Stomach (tissue), 9 donors: ENCODE data around the gene DLEC1. TPM values are rescaled to one million over a fixed set of nuclear protein-coding genes. Genes with fewer than 3 reads are reported as not detected.

Experiments used
- DNase-seq, 2 donors: peaks; one replicate each; pipeline versions ENCODE4 v3.0.0 to v3.0.0-alpha.2; 2013 to 2019
- H3K27ac ChIP-seq, 5 donors: fragments of 200-600 bp in 4 of 5; sonication (generic) in 4 of 5; one replicate each; pipeline ENCODE4 v1.5.1; 2013 to 2019; ENCODE audit warnings: mild to moderate bottlenecking in 1 of 5, moderate library complexity in 1 of 5
- H3K27me3 ChIP-seq, 3 donors: fragments of 200-600 bp; sonication (generic); one replicate each; pipeline ENCODE4 v1.5.1; 2017 to 2019; ENCODE audit warnings: mixed run types in 1 of 3
- H3K36me3 ChIP-seq, 4 donors: fragments of 200-600 bp; sonication (generic); 1 replicate in 3 of 4; 2 replicates in 1 of 4; pipeline ENCODE4 v1.5.1; 2016 to 2019
- H3K4me1 ChIP-seq, 4 donors: fragments of 200-600 bp; sonication (generic); one replicate each; pipeline ENCODE4 v1.5.1; 2016 to 2019
- H3K4me3 ChIP-seq, 4 donors: fragments of 200-600 bp; sonication (generic) in 3 of 4; one replicate each; pipeline ENCODE4 v1.5.1; 2016 to 2019; ENCODE audit warnings: mild to moderate bottlenecking in 1 of 4
- H3K9me3 ChIP-seq, 4 donors: fragments of 200-600 bp; sonication (generic); one replicate each; pipeline ENCODE4 v1.5.1; 2016 to 2019
- CTCF ChIP-seq, 7 experiments: fragments of 450-650 bp in 4 of 7; fragments of 200-600 bp in 3 of 7; sonication (generic) in 3 of 7; IDR thresholded peaks; one replicate each; pipeline ENCODE4 v1.5.1; 2016 to 2019; ENCODE audit warnings: antibody characterized with exemption in 7 of 7, control low read depth in 2 of 7, mild to moderate bottlenecking in 1 of 7
- EP300 ChIP-seq: sonication (generic); formaldehyde crosslinking; IDR thresholded peaks from one replicate; pipeline ENCODE4 v1.6.1; 2017; ENCODE audit warnings: antibody characterized with exemption
- POLR2A ChIP-seq, 4 donors: fragments of 450-650 bp; IDR thresholded peaks; one replicate each; pipeline ENCODE4 v1.6.1; 2016; ENCODE audit warnings: antibody characterized with exemption in 4 of 4, control low read depth in 2 of 4, mild to moderate bottlenecking in 1 of 4, moderate library complexity in 1 of 4
- POLR2AphosphoS5 ChIP-seq, 3 donors: sonication (generic); formaldehyde crosslinking; IDR thresholded peaks; one replicate each; pipeline ENCODE4 v1.6.1; 2016; ENCODE audit warnings: antibody characterized with exemption in 3 of 3
- WGBS, 5 donors: extraction: QIAGEN DNeasy Blood & Tissue Kit in 3 of 5; methylation state at CpG; one replicate each; pipeline versions ENCODE4 v1.1.5 to v1.1.7; 2013 to 2018; 5-methylcytosine and 5-hydroxymethylcytosine counted together
- intact Hi-C: fragments of 100-400 bp; cut with DNase I; formaldehyde crosslinking; loops from one replicate; pipeline ENCODE4 v1.15.1; 2023; ENCODE audit warnings: low total_unique reads
- polyA plus RNA-seq, 3 donors: library from polyadenylated mRNA; stranded (reverse); fragments of 200-250 nt; gene quantifications; one replicate each; pipeline ENCODE4 v1.2.3, GENCODE V29; 2013
- total RNA-seq, 5 donors: library from RNA; depleted of rRNA; stranded (reverse); fragments of >200 nt; gene quantifications; one replicate each; pipeline versions ENCODE4 v1.1.0 to v1.2.3, GENCODE V29; 2014 to 2016
- donor health status: healthy with polysubstance abuse.
- donor health status: Bipolar disorder and iron deficiency.
- donor health status: healthy.

DLEC1 gene
- total and polyA plus RNA-seq, 8 donors: 0.12 to 1.5 (median 0.31) TPM; not detected in 3

GRCh38 chr3:38142959-38143358, 104.0 kb downstream of the DLEC1 start:
- H3K4me1 ChIP-seq: peaks cover 13 to 29% (median 21%) of the 10 kb centered on the region in 4 donors
- 82 to 94% (median 84%) methylated on average over 1 of the region's 1 CpG for WGBS, 5 donors
- DNase-seq: no peak
- peaks cover 15 to 25% (median 23%) of the 10 kb centered on the region in 4 donors for H3K36me3 ChIP-seq
- TF ChIP-seq POLR2A (IDR thresholded peaks at IDR 0.05) (no peak), CTCF (IDR thresholded peaks at IDR 0.05) (no peak), EP300 (no peak), POLR2AphosphoS5 (IDR thresholded peaks at IDR 0.05) (no peak)
- H3K9me3 ChIP-seq: peaks cover 0 to 7% (median 2%) of the 10 kb centered on the region in 4 donors
- intact Hi-C loops: loop anchor here (10.0 kb wide), 1 partner anchor 108 kb away; the partner anchor contains the start of gene DLEC1
- no peak overlapping the region for H3K27ac ChIP-seq
- H3K27me3 ChIP-seq: no peaks in the 10 kb centered on the region
- no peak overlapping the region for H3K4me3 ChIP-seq

DNA sequence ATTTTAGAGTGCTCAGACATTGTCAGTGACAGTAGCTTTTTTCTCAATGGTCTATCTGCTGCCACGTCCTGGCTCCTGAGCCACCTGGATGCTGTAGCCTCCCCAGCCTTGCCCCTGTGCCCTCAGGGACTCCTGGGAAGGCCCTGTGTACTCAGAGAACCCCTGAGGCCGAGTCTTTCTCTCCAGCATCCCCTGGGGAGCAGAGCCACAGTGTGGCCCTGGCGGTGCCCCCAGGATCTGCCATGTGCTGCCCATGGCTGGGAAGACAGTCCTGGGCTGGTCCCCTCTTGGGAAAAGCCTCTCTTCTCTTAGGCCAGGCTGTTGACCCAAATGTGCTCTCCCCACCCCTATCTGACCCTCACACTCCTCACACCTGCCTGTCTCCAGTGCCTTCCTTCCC, 104.5 kb downstream of the DLEC1 start:
- Histone ChIP-seq H3K9me3 (peaks cover 0 to 7% (median 2%) of the 10 kb centered on the region in 4 donors), H3K36me3 (peaks cover 15 to 25% (median 23%) of the 10 kb centered on the region in 4 donors), H3K27ac (no peak overlapping the region), H3K27me3 (no peaks in the 10 kb centered on the region), H3K4me1 (peaks cover 11 to 28% (median 18%) of the 10 kb centered on the region in 4 donors), H3K4me3 (no peak overlapping the region)
- 66 to 79% (median 72%) methylated on average over 3 of the region's 3 CpGs for WGBS, 5 donors
- no peak for TF ChIP-seq CTCF (IDR thresholded peaks at IDR 0.05)
- intact Hi-C loops: loop anchor here (10.0 kb wide), 1 partner anchor 109 kb away; the partner anchor contains the start of gene DLEC1
- DNase-seq: no peak

GRCh38 chr3:38146504-38146903, 107.5 kb downstream of the DLEC1 start:
- Histone ChIP-seq H3K36me3 (peaks cover 5 to 13% (median 12%) of the 10 kb centered on the region in 4 donors), H3K4me1 (peaks cover 0 to 10% (median 0%) of the 10 kb centered on the region in 4 donors), H3K4me3 (no peak overlapping the region), H3K9me3 (peaks cover 0 to 7% (median 2%) of the 10 kb centered on the region in 4 donors), H3K27me3 (no peaks in the 10 kb centered on the region), H3K27ac (no peak overlapping the region)
- DNase-seq: no peak
- whole genome bisulfite sequencing, 5 donors: 81 to 95% (median 91%) methylated on average over 2 of the region's 2 CpGs
- intact Hi-C loops: loop anchor here (10.0 kb wide), 1 partner anchor 112 kb away; the partner anchor contains the start of gene DLEC1
- TF ChIP-seq EP300 (no peak), POLR2AphosphoS5 (IDR thresholded peaks at IDR 0.05) (no peak), POLR2A (IDR thresholded peaks at IDR 0.05) (no peak), CTCF (IDR thresholded peaks at IDR 0.05) (no peak)

DNA sequence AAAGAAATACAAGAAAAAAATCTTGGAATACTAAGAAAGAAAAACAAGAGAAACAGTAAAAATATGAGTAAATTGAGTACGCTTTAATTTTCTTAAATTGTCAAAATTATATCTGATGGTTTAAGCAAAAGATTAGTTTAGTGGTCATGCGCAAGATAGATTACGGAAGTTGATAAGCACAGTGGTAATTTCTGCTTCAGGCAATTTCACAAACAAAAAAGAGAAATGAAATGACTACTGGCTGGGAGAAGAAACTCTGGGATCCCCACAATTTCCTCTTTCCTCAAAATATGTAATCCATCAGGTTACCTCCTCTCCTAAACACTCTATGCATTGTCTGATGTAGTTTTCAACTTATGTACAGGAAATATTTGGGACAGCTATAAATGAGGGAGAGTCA, 108.4 kb downstream of the DLEC1 start:
- no peak for DNase-seq
- WGBS, 5 donors: 84 to 97% (median 88%) methylated on average over 3 of the region's 3 CpGs
- peak overlapping the region in 2 of 5 donors; percentile 10 to 51 for H3K27ac ChIP-seq

More for the DNA sequence above, 108.4 kb downstream of the DLEC1 start:
- Histone ChIP-seq H3K36me3 (peaks cover 0 to 3% (median 3%) of the 10 kb centered on the region in 4 donors), H3K4me1 (peaks cover 0 to 15% (median 0%) of the 10 kb centered on the region in 4 donors), H3K4me3 (no peak overlapping the region), H3K27me3 (no peaks in the 10 kb centered on the region), H3K9me3 (peaks cover 0 to 7% (median 2%) of the 10 kb centered on the region in 4 donors)
- TF ChIP-seq POLR2A (IDR thresholded peaks at IDR 0.05): no peak
- TF ChIP-seq CTCF (IDR thresholded peaks at IDR 0.05): no peak
- no peak for TF ChIP-seq EP300
- no peak for TF ChIP-seq POLR2AphosphoS5 (IDR thresholded peaks at IDR 0.05)
- intact Hi-C loops: loop anchor here (10.0 kb wide), 1 partner anchor 113 kb away; the partner anchor contains the start of gene DLEC1
